A673 (cell line): ENCODE measurements around the gene KANSL1. TPM values are rescaled to one million over a fixed set of nuclear protein-coding genes. Genes with fewer than 3 reads are reported as not detected.

Experiments
- BruUV-seq: library from RNA; stranded (reverse); fragments of 400-500 nt; replicated peaks from 2 replicates; lab custom pipeline; 2021; lab: Mats Ljungman, UMichigan
- CTCF ChIA-PET: fragments of 300-600 bp; sonication (Branson Sonifier 250); formaldehyde crosslinking; loops from one replicate; lab custom pipeline; 2022; ENCODE audit warnings: antibody characterized with exemption; lab: Charles Lee
- POLR2A ChIA-PET: fragments of 300-600 bp; sonication (Branson Sonifier 250); formaldehyde crosslinking; loops from one replicate; lab custom pipeline; 2022; ENCODE audit warnings: antibody characterized with exemption; ENCODE audit not compliant: low non-redundant PET; lab: Charles Lee
- DNase-seq: peaks from one replicate; pipeline ENCODE4 v3.0.0-alpha.2; 2015; ENCODE audit warnings: low spot score
- H3K27ac ChIP-seq: fragments of 200-600 bp; sonication (generic); 2 replicates; pipeline ENCODE4 v1.5.1; 2016; ENCODE audit warnings: mixed run types, low read depth, mild to moderate bottlenecking, mixed read lengths, antibody characterized with exemption, low read length; ENCODE audit not compliant: poor library complexity, severe bottlenecking
- H3K27me3 ChIP-seq: fragments of 200-600 bp; sonication (generic); replicated peaks from 2 replicates; pipeline ENCODE4 v1.6.1; 2017; ENCODE audit warnings: mixed run types, low read depth, mild to moderate bottlenecking, mixed read lengths, antibody characterized with exemption, low read length; ENCODE audit not compliant: insufficient read depth, poor library complexity
- H3K36me3 ChIP-seq: fragments of 200-600 bp; sonication (generic); 2 replicates; pipeline ENCODE4 v1.6.1; 2016; ENCODE audit warnings: mixed run types, mild to moderate bottlenecking, mixed read lengths, antibody characterized with exemption, low read length; ENCODE audit not compliant: insufficient read depth, poor library complexity, severe bottlenecking
- H3K4me1 ChIP-seq: fragments of 200-600 bp; sonication (generic); 2 replicates; pipeline ENCODE4 v1.6.1; 2017; ENCODE audit warnings: mixed run types, mild to moderate bottlenecking, mixed read lengths, antibody characterized with exemption, low read length; ENCODE audit not compliant: insufficient read depth, poor library complexity, severe bottlenecking
- H3K4me3 ChIP-seq: fragments of 200-600 bp; sonication (generic); 2 replicates; pipeline ENCODE4 v1.5.1; 2016; ENCODE audit warnings: low read depth, mixed run types, mild to moderate bottlenecking, mixed read lengths, low read length; ENCODE audit not compliant: poor library complexity, severe bottlenecking
- H3K9me3 ChIP-seq: fragments of 200-600 bp; sonication (generic); 2 replicates; pipeline ENCODE4 v1.6.1; 2016; ENCODE audit warnings: mixed run types, low read depth, mild to moderate bottlenecking, mixed read lengths, antibody characterized with exemption, low read length; ENCODE audit not compliant: poor library complexity, severe bottlenecking
- CTCF ChIP-seq: fragments of 300-800, 200-600 bp; sonication (generic); conservative IDR thresholded peaks from 2 replicates; pipeline ENCODE4 v1.5.1; 2017; ENCODE audit warnings: low read depth, mild to moderate bottlenecking, antibody characterized with exemption, low read length, moderate library complexity, mixed read lengths
- EZH2 ChIP-seq: fragments of 200-600 bp; sonication (generic); IDR thresholded peaks from 2 replicates; pipeline ENCODE4 v1.6.1; 2017; ENCODE audit warnings: borderline replicate concordance, low read depth, mild to moderate bottlenecking, mixed read lengths, antibody characterized with exemption, low read length; ENCODE audit not compliant: poor library complexity, severe bottlenecking
- intact Hi-C: fragments of 100-400 bp; cut with micrococcal nuclease; formaldehyde crosslinking; loops from one replicate; pipeline ENCODE4 v1.10.0; 2022; ENCODE audit not compliant: unreplicated experiment
- total RNA-seq: library from RNA; stranded (reverse); gene quantifications from 2 replicates; pipeline ENCODE4 v1.2.3, GENCODE V29; 2021

KANSL1 gene
- total RNA-seq, 1 experiment from 2014 or later, result 64.9 TPM

DNA sequence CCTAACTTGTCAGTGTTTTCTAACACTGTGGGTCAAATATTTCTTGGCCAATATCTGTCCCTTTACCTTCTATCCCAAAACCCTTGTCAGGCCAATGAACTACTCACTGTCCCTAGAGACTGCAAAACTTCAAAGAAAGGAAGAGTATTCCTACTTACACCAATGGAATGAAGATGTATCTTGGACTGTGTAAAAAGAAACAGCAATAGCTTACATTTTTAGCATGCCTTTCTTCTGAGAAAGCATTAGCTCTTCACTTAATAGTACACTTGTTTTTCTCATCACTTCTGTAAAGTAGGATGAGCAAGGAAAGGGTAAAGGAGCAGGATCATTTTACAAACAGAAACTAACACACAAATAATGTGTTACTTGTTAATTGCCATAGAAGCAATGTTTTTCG is 120.2 kb downstream of the KANSL1 start:
- Histone ChIP-seq H3K9me3 (no peaks in the 10 kb centered on the region), H3K27ac (no peak overlapping the region), H3K4me3 (no peak overlapping the region), H3K4me1 (peaks cover 19% of the 10 kb centered on the region), H3K27me3 (no peaks in the 10 kb centered on the region), H3K36me3 (no peaks in the 10 kb centered on the region)
- no TSS peak for BruUV-seq
- intact Hi-C loops, result no loop called here
- TF ChIP-seq CTCF (no peak), EZH2 (no peak)
- DNase-seq, result no peak
- CTCF ChIA-PET, result no interaction called here
- POLR2A ChIA-PET, result no interaction called here

- TF ChIP-seq EZH2 (no peak), CTCF (no peak)
- no peak overlapping the region for H3K4me3 ChIP-seq
- BruUV-seq, result no TSS peak
- no peak overlapping the region for H3K27ac ChIP-seq
- ChIA-PET CTCF (no interaction called here), POLR2A (no interaction called here)
- DNase-seq, result no peak
- peaks cover 2% of the 10 kb centered on the region for H3K36me3 ChIP-seq
- intact Hi-C loops, result no loop called here
- H3K9me3 ChIP-seq, result no peaks in the 10 kb centered on the region
- no peaks in the 10 kb centered on the region for H3K27me3 ChIP-seq
- peaks cover 19% of the 10 kb centered on the region for H3K4me1 ChIP-seq
Measured at GRCh38 chr17:46071796-46072195, 121.4 kb downstream of the KANSL1 start.

- H3K36me3 ChIP-seq, result peaks cover 10% of the 10 kb centered on the region
Measured at GRCh38 chr17:46064460-46064859, 128.8 kb downstream of the KANSL1 start.

More at GRCh38 chr17:46064460-46064859, 128.8 kb downstream of the KANSL1 start:
- TF ChIP-seq EZH2 (no peak), CTCF (no peak)
- H3K9me3 ChIP-seq, result no peaks in the 10 kb centered on the region
- no TSS peak for BruUV-seq
- H3K27me3 ChIP-seq, result no peaks in the 10 kb centered on the region
- CTCF ChIA-PET, result no interaction called here
- POLR2A ChIA-PET, result no interaction called here
- H3K27ac ChIP-seq, result no peak overlapping the region
- intact Hi-C loops, result no loop called here
- DNase-seq, result no peak
- H3K4me3 ChIP-seq, result no peak overlapping the region
- no peaks in the 10 kb centered on the region for H3K4me1 ChIP-seq
